Breast epithelium (tissue), 4 donors: ENCODE results near the gene RNF31. TPM values are rescaled to one million over a fixed set of nuclear protein-coding genes. Genes with fewer than 3 reads are reported as not detected.
A peak's percentile ranks its signal among the peaks of the same experiment; 100 is the strongest.

Experiments
- DNase-seq, 2 donors: peaks; one replicate each; pipeline ENCODE4 v3.0.0-alpha.2; 2019; ENCODE audit warnings: low spot score in 2 of 2
- H3K27ac ChIP-seq, 2 donors: fragments of 200-600 bp; sonication (generic) in 1 of 2; one replicate each; pipeline ENCODE4 v1.5.1; 2016 to 2019; ENCODE audit warnings: mild to moderate bottlenecking in 1 of 2
- H3K27me3 ChIP-seq, 2 donors: fragments of 200-600 bp; sonication (generic) in 1 of 2; one replicate each; pipeline versions ENCODE4 v1.5.1 to v1.6.0; 2017 to 2019; ENCODE audit warnings: control low read depth in 1 of 2, mild to moderate bottlenecking in 1 of 2
- H3K36me3 ChIP-seq: fragments of 200-600 bp; one replicate; pipeline ENCODE4 v1.5.1; 2019
- H3K4me1 ChIP-seq, 2 donors: fragments of 200-600 bp; sonication (generic); one replicate each; pipeline ENCODE4 v1.5.1; 2016 to 2019; ENCODE audit warnings: control low read depth in 1 of 2
- H3K4me3 ChIP-seq, 3 donors: fragments of 200-600 bp; sonication (generic); 1 replicate in 2 of 3; 2 replicates in 1 of 3; pipeline ENCODE4 v1.5.1; 2016 to 2019; ENCODE audit warnings: mild to moderate bottlenecking in 3 of 3, moderate library complexity in 2 of 3
- H3K9me3 ChIP-seq, 2 donors: fragments of 200-600 bp; sonication (generic) in 1 of 2; one replicate each; pipeline ENCODE4 v1.5.1; 2016 to 2019; ENCODE audit warnings: control low read depth in 1 of 2
- CTCF ChIP-seq, 3 donors: fragments of 450-650 bp; IDR thresholded peaks; one replicate each; pipeline ENCODE4 v1.5.1; 2016 to 2017; ENCODE audit warnings: antibody characterized with exemption in 3 of 3, mild to moderate bottlenecking in 3 of 3, moderate library complexity in 3 of 3
- POLR2A ChIP-seq: fragments of 450-650 bp; IDR thresholded peaks from one replicate; pipeline ENCODE4 v1.6.1; 2016; ENCODE audit warnings: antibody characterized with exemption, mild to moderate bottlenecking, moderate library complexity
- POLR2AphosphoS5 ChIP-seq, 3 donors: sonication (generic); formaldehyde crosslinking; IDR thresholded peaks; one replicate each; pipeline ENCODE4 v1.6.1; 2017; ENCODE audit warnings: antibody characterized with exemption in 3 of 3
- intact Hi-C: fragments of 100-400 bp; cut with DNase I; formaldehyde crosslinking; loops from one replicate; pipeline ENCODE4 v1.15.1; 2023; ENCODE audit warnings: low total_unique reads
- total RNA-seq, 3 donors: library from RNA; depleted of rRNA; stranded (reverse); fragments of >200 nt; gene quantifications; one replicate each; pipeline ENCODE4 v1.1.0, GENCODE V29; 2016

The RNF31 gene
- total RNA-seq, 3 donors from 2014 or later, result 29.1 to 43.8 (median 41.0) TPM

- Histone ChIP-seq H3K27me3 (no peaks in the 10 kb centered on the region), H3K4me1 (peaks cover 0 to 5% of the 10 kb centered on the region in 2 donors), H3K4me3 (no peak overlapping the region), H3K27ac (no peak overlapping the region), H3K36me3 (no peaks in the 10 kb centered on the region), H3K9me3 (no peaks in the 10 kb centered on the region)
- DNase-seq, result no peak
- intact Hi-C loops, result no loop called here
- TF ChIP-seq CTCF (IDR thresholded peaks at IDR 0.05) (no peak), POLR2A (no peak), POLR2AphosphoS5 (IDR thresholded peaks at IDR 0.05) (no peak)
Measured at GRCh38 chr14:24164518-24164991, 17.3 kb downstream of the RNF31 start.

GRCh38 chr14:24165785-24166184, 18.5 kb downstream of the RNF31 start:
- Histone ChIP-seq H3K9me3 (no peaks in the 10 kb centered on the region), H3K4me1 (peaks cover 0 to 5% of the 10 kb centered on the region in 2 donors), H3K36me3 (no peaks in the 10 kb centered on the region), H3K27ac (no peak overlapping the region), H3K27me3 (no peaks in the 10 kb centered on the region), H3K4me3 (no peak overlapping the region)
- no peak for TF ChIP-seq CTCF (IDR thresholded peaks at IDR 0.05)
- no peak for TF ChIP-seq POLR2A
- TF ChIP-seq POLR2AphosphoS5 (IDR thresholded peaks at IDR 0.05), result no peak
- intact Hi-C loops, result no loop called here
- DNase-seq, result no peak

GRCh38 chr14:24167469-24168114, 20.3 kb downstream of the RNF31 start:
- DNase-seq, result no peak
- Histone ChIP-seq H3K27me3 (no peaks in the 10 kb centered on the region), H3K4me3 (no peak overlapping the region), H3K36me3 (no peaks in the 10 kb centered on the region), H3K4me1 (peaks cover 0 to 5% of the 10 kb centered on the region in 2 donors), H3K27ac (no peak overlapping the region), H3K9me3 (no peaks in the 10 kb centered on the region)
- no peak for TF ChIP-seq POLR2AphosphoS5 (IDR thresholded peaks at IDR 0.05)
- no peak for TF ChIP-seq POLR2A
- no peak for TF ChIP-seq CTCF (IDR thresholded peaks at IDR 0.05)
- intact Hi-C loops, result no loop called here

GRCh38 chr14:24171422-24172260, 24.3 kb downstream of the RNF31 start, which contains the start of gene REC8:
Gene REC8 (plus strand): TSS chr14:24172080. CDS start chr14:24172553, 473 bp downstream.
- TF ChIP-seq CTCF (IDR thresholded peaks at IDR 0.05) (no peak), POLR2AphosphoS5 (IDR thresholded peaks at IDR 0.05) (no peak), POLR2A (no peak)
- intact Hi-C loops, result no loop called here
- Histone ChIP-seq H3K36me3 (peaks cover 2% of the 10 kb centered on the region), H3K4me3 (peak within 1 kb of the TSS; percentile 1 to 19 (median 15)), H3K4me1 (no peaks in the 10 kb centered on the region), H3K27me3 (no peaks in the 10 kb centered on the region), H3K27ac (no peak within 1 kb of the TSS), H3K9me3 (no peaks in the 10 kb centered on the region)
- DNase-seq, result no peak
